Neuronal stem cell (in vitro differentiated cells): ENCODE measurements around the gene LRCH3.
"Not testable (repeated sequence)": the region's sequence is repeated elsewhere in the genome, so short reads cannot be mapped to it uniquely, and the experiment has no call there.

ENCODE experiments used
- DNase-seq: peaks from one replicate; pipeline ENCODE4 v3.0.0-alpha.2; 2013; ENCODE audit warnings: low spot score
- H2AFZ ChIP-seq: one replicate; pipeline ENCODE4 v1.6.1; 2013; ENCODE audit warnings: mild to moderate bottlenecking, low read length, inconsistent platforms
- H2AK5ac ChIP-seq: 2 replicates; pipeline ENCODE4 v1.6.1; 2013; ENCODE audit warnings: low read depth, mild to moderate bottlenecking, inconsistent platforms, low read length, moderate library complexity, mixed read lengths
- H2BK120ac ChIP-seq: 2 replicates; pipeline ENCODE4 v1.6.1; 2013; ENCODE audit warnings: low read depth, mild to moderate bottlenecking, inconsistent platforms, low read length, moderate library complexity, mixed read lengths
- H2BK12ac ChIP-seq: one replicate; pipeline ENCODE4 v1.6.1; 2013; ENCODE audit warnings: low read length, inconsistent platforms
- H2BK15ac ChIP-seq: 2 replicates; pipeline ENCODE4 v1.6.1; 2013; ENCODE audit warnings: mild to moderate bottlenecking, low read length, inconsistent platforms, mixed read lengths
- H2BK5ac ChIP-seq: one replicate; pipeline ENCODE4 v1.6.1; 2013; ENCODE audit warnings: inconsistent platforms, mild to moderate bottlenecking, low read length, moderate library complexity
- H3K14ac ChIP-seq: one replicate; pipeline ENCODE4 v1.6.1; 2013; ENCODE audit warnings: low read length, inconsistent platforms
- H3K18ac ChIP-seq: 2 replicates; pipeline ENCODE4 v1.6.1; 2013; ENCODE audit warnings: low read length, inconsistent platforms
- H3K23ac ChIP-seq: 2 replicates; pipeline ENCODE4 v1.6.1; 2013; ENCODE audit warnings: low read depth, mild to moderate bottlenecking, mixed read lengths, low read length, inconsistent platforms; ENCODE audit not compliant: poor library complexity
- H3K27ac ChIP-seq: replicated peaks from 3 replicates; pipeline ENCODE4 v1.5.1; 2013; ENCODE audit warnings: low read length, inconsistent platforms
- H3K27me3 ChIP-seq, 3 experiments: 2 replicates each; pipeline ENCODE4 v1.6.1; 2013; ENCODE audit warnings: low read length in 3 of 3, mild to moderate bottlenecking in 2 of 3, inconsistent platforms in 1 of 3, low read depth in 1 of 3, mixed read lengths in 1 of 3, moderate library complexity in 1 of 3; ENCODE audit not compliant: control insufficient read depth in 3 of 3, insufficient read depth in 3 of 3
- H3K36me3 ChIP-seq, 2 donors: replicated peaks in 1 of 2; 2 replicates each; pipeline ENCODE4 v1.6.1; 2013; ENCODE audit warnings: low read length in 2 of 2; ENCODE audit not compliant: control insufficient read depth in 2 of 2, insufficient read depth in 2 of 2
- H3K4ac ChIP-seq: 2 replicates; pipeline ENCODE4 v1.6.1; 2013; ENCODE audit warnings: inconsistent platforms, mild to moderate bottlenecking, low read length, moderate library complexity
- H3K4me1 ChIP-seq, 2 donors: 1 replicate in 1 of 2; 2 replicates in 1 of 2; pipeline ENCODE4 v1.6.1; 2013; ENCODE audit warnings: low read length in 2 of 2, low read depth in 1 of 2; ENCODE audit not compliant: control insufficient read depth in 2 of 2, insufficient read depth in 1 of 2
- H3K4me2 ChIP-seq: one replicate; pipeline ENCODE4 v1.6.1; 2013; ENCODE audit warnings: mild to moderate bottlenecking, low read length, inconsistent platforms; ENCODE audit not compliant: insufficient read depth, poor library complexity, severe bottlenecking
- H3K4me3 ChIP-seq, 2 donors: 2 replicates each; pipeline ENCODE4 v1.5.1; 2013; ENCODE audit warnings: low read length in 2 of 2, mild to moderate bottlenecking in 2 of 2, inconsistent platforms in 1 of 2, moderate library complexity in 1 of 2
- H3K79me1 ChIP-seq: one replicate; pipeline ENCODE4 v1.6.1; 2013; ENCODE audit warnings: low read depth, mild to moderate bottlenecking, inconsistent platforms, low read length, moderate library complexity
- H3K9ac ChIP-seq: one replicate; pipeline ENCODE4 v1.6.1; 2013; ENCODE audit warnings: mild to moderate bottlenecking, low read depth, low read length, inconsistent platforms; ENCODE audit not compliant: poor library complexity
- H3K9me3 ChIP-seq, 2 donors: replicated peaks in 1 of 2; 2 replicates each; pipeline versions ENCODE3 to v1.6.1; 2013; ENCODE audit warnings: low read length in 2 of 2, mild to moderate bottlenecking in 2 of 2, inconsistent platforms in 1 of 2, low read depth in 1 of 2, mixed read lengths in 1 of 2, moderate library complexity in 1 of 2; ENCODE audit not compliant: control insufficient read depth in 2 of 2, insufficient read depth in 1 of 2
- H4K8ac ChIP-seq: one replicate; pipeline ENCODE4 v1.6.1; 2013; ENCODE audit warnings: low read depth, mild to moderate bottlenecking, inconsistent platforms, low read length, moderate library complexity
- H4K91ac ChIP-seq: one replicate; pipeline ENCODE4 v1.6.1; 2013; ENCODE audit warnings: low read length, low read depth, mild to moderate bottlenecking, inconsistent platforms; ENCODE audit not compliant: poor library complexity
- WGBS, 2 donors: extraction: QIAGEN DNeasy Blood & Tissue Kit; methylation state at CpG; one replicate each; pipeline ENCODE4 v1.1.7; 2013; ENCODE audit warnings: missing lambda C conversion rate in 2 of 2, mixed read lengths in 1 of 2; ENCODE audit not compliant: insufficient read length in 2 of 2, insufficient replicate concordance in 1 of 2; ENCODE audit errors: extremely low coverage in 2 of 2; 5-methylcytosine and 5-hydroxymethylcytosine counted together

Gene LRCH3

DNA sequence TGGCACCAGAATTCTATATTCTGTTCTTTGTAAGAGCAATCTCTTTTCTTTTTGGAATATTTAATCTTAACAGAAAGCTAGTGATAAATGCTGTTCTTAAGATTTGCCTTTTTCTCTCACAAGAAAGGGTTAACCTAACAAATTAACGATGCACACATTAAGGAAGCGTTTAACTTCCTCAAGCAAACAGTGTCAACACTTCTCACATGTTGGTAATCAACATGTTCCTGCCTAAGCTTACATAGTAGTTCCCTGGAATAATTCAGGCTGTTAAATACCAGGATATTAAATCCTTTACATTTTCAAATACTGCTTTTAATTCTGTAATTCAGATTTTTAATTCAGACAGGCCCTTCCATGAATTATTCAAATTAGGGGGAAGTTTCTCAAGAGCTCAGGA, 91.5 kb downstream of the LRCH3 start:
- peaks cover 14 to 43% of the 10 kb centered on the region in 2 donors for H3K4me1 ChIP-seq
- WGBS, 2 donors: no CpG with 5 or more reads among the region's 2 CpGs
- H3K79me1 ChIP-seq: no peaks in the 10 kb centered on the region
- no peak overlapping the region for H4K8ac ChIP-seq
- peaks cover 6 to 33% of the 10 kb centered on the region in 2 donors for H3K36me3 ChIP-seq
- no peak overlapping the region for H3K18ac ChIP-seq
- H3K14ac ChIP-seq: no peak overlapping the region
- peaks cover 0 to 10% of the 10 kb centered on the region in 2 donors for H3K9me3 ChIP-seq
- no peak overlapping the region for H3K4me3 ChIP-seq
- H2BK12ac ChIP-seq: no peak overlapping the region
- H3K4ac ChIP-seq: no peak overlapping the region
- no peak overlapping the region for H2BK120ac ChIP-seq
- no peak overlapping the region for H4K91ac ChIP-seq
- no peak overlapping the region for H2AFZ ChIP-seq
- no peak overlapping the region for H3K9ac ChIP-seq
- H3K27ac ChIP-seq: no peak overlapping the region
- H3K4me2 ChIP-seq: no peak overlapping the region
- no peaks in the 10 kb centered on the region for H3K27me3 ChIP-seq
- H3K23ac ChIP-seq: no peak overlapping the region
- no peak overlapping the region for H2BK5ac ChIP-seq
- no peak overlapping the region for H2BK15ac ChIP-seq
- no peak for DNase-seq
- H2AK5ac ChIP-seq: no peak overlapping the region

DNA sequence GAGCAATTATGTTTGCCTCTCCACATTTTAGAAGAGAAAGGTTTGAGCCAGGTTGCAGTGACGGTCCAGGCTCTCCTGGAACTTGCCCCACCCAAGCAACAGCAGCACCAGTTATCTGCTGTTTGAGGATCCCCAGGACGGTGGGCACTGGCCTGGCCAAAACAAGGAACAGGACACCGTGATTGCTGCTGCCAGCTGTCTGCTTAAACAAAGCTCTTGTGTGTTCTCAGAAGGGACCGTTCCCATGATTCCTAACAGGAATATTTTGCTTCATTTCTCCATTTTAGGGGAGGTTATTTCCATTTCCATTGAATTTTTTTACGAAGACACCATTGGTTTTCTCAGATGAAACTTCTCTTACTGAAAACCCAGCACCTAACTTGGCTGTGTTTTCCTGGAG, 92.5 kb downstream of the LRCH3 start:
- no peak overlapping the region for H2BK15ac ChIP-seq
- peaks cover 14 to 52% of the 10 kb centered on the region in 2 donors for H3K4me1 ChIP-seq
- no peak overlapping the region for H4K91ac ChIP-seq
- H3K4me3 ChIP-seq: no peak overlapping the region
- DNase-seq: no peak
- no peak overlapping the region for H2BK120ac ChIP-seq
- H3K79me1 ChIP-seq: no peaks in the 10 kb centered on the region
- H3K18ac ChIP-seq: no peak overlapping the region
- no peak overlapping the region for H3K23ac ChIP-seq
- no peak overlapping the region for H3K27ac ChIP-seq
- no peak overlapping the region for H3K9ac ChIP-seq
- no peak overlapping the region for H2AK5ac ChIP-seq
- H3K9me3 ChIP-seq: peaks cover 0 to 5% of the 10 kb centered on the region in 2 donors
- H3K14ac ChIP-seq: no peak overlapping the region
- no peak overlapping the region for H4K8ac ChIP-seq
- no peak overlapping the region for H3K4ac ChIP-seq
- H2BK12ac ChIP-seq: no peak overlapping the region
- H2AFZ ChIP-seq: no peak overlapping the region
- no CpG with 5 or more reads among the region's 5 CpGs for WGBS, 2 donors
- no peak overlapping the region for H2BK5ac ChIP-seq
- no peak overlapping the region for H3K4me2 ChIP-seq
- H3K27me3 ChIP-seq: no peaks in the 10 kb centered on the region
- peaks cover 2 to 23% of the 10 kb centered on the region in 2 donors for H3K36me3 ChIP-seq

- H3K9me3 ChIP-seq, H3K4me3 ChIP-seq, H3K9ac ChIP-seq, H2BK12ac ChIP-seq, H2BK15ac ChIP-seq, H4K91ac ChIP-seq, H3K14ac ChIP-seq, H2AK5ac ChIP-seq, H2BK5ac ChIP-seq, H3K4me2 ChIP-seq, H3K27me3 ChIP-seq, H3K18ac ChIP-seq, H2AFZ ChIP-seq, H3K27ac ChIP-seq, H3K79me1 ChIP-seq, H4K8ac ChIP-seq, H3K4ac ChIP-seq, DNase-seq, H2BK120ac ChIP-seq, H3K23ac ChIP-seq: not testable (repeated sequence)
- Histone ChIP-seq H3K36me3 (peaks cover 2 to 17% of the 10 kb centered on the region in 2 donors), H3K4me1 (peaks cover 17 to 60% of the 10 kb centered on the region in 2 donors)
- WGBS, 2 donors: no CpG with 5 or more reads among the region's 17 CpGs
Observed at GRCh38 chr3:197884330-197884729, 93.3 kb downstream of the LRCH3 start.

DNA sequence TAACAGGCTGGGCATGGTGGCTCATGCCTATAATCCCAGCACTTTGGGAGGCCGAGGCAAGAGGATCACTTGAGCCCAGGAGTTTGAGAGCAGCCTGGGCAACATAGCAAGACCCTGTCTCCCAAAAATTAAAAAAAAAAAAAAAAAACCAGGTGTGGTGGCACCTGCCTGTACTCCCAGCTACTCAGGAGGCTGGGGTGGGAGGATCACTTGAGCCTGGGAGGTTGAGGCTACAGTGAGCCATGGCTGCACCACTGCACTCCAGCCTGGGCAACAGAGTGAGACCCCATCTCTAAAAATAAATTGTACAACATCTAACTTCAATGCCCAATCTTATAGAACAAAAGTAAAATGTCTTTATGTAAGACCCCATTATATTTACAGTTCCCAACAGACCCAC, 95.0 kb downstream of the LRCH3 start:
- H4K8ac ChIP-seq, DNase-seq, H2AFZ ChIP-seq, H3K14ac ChIP-seq, H3K4me3 ChIP-seq, H3K4ac ChIP-seq, H2BK15ac ChIP-seq, H3K27me3 ChIP-seq, H2BK120ac ChIP-seq, H3K18ac ChIP-seq, H4K91ac ChIP-seq, H3K9me3 ChIP-seq, H3K9ac ChIP-seq, H3K23ac ChIP-seq, H3K27ac ChIP-seq, H2BK5ac ChIP-seq, H2BK12ac ChIP-seq, H2AK5ac ChIP-seq, H3K4me2 ChIP-seq, H3K79me1 ChIP-seq: not testable (repeated sequence)
- Histone ChIP-seq H3K4me1 (peaks cover 16 to 55% of the 10 kb centered on the region in 2 donors), H3K36me3 (peaks cover 2 to 14% of the 10 kb centered on the region in 2 donors)
- no CpG with 5 or more reads among the region's 1 CpG for WGBS, 2 donors
